ENCODE data around the gene SPEM3. TPM values are rescaled to one million over a fixed set of nuclear protein-coding genes. Genes with fewer than 3 reads are reported as not detected.
A peak's percentile ranks its signal among the peaks of the same experiment; 100 is the strongest.

The SPEM3 gene
- polyA plus RNA-seq, 3 donors = not detected

DNA sequence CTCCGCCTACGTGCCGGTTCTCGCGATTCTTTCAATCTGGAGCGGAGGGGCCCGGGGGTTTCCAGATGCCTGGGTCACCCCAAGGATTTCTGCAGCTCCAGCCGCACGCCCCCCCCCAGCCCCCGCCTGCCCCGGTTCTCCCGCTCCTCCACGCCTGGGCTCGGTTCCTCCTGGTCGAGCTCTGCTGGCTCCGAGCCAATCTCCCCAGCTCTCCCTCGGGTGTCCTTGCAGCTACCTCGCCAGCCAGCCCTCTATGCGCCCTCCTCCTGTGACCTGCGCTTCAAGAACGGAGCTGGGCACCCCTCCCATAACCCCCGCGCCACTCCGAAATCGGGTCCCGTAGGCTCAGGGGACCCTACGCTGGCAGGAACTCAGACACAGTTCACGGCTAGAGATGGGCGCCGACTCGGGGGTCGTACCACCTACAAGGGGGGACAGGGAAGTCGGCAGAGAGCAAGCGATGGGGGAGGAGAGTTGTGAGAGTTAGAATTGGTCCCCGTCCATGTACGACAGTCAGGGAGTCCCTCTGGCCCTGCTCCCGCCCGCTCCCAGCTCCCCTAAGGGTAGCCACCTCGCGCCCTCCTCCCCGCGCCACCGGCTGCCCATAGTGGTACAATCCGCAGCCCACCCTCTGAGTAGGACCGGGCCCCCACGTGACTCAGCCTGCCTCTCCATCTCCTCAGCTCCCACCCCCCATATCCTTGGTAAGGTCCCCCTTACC is 11.6 kb downstream of the SPEM3 start:
- H3K27me3 ChIP-seq (ENCODE audit: control insufficient read depth in 2 of 2, insufficient read depth in 2 of 2, low read length in 2 of 2) = peaks cover 29 to 67% of the 10 kb centered on the region in 2 donors
- peaks cover 0 to 17% (median 9%) of the 10 kb centered on the region in 7 donors for H3K9me3 Mint-ChIP-seq
- H3K4me1 Mint-ChIP-seq = peaks cover 52% of the 10 kb centered on the region
- peaks cover 8% of the 10 kb centered on the region for H3K79me2 ChIP-seq (ENCODE audit: insufficient read depth, low read length)
- peaks cover 58 to 79% (median 70%) of the 10 kb centered on the region in 3 donors for H3K27me3 Mint-ChIP-seq (ENCODE audit: low read depth in 3 of 3)
- H2AFZ ChIP-seq (ENCODE audit: insufficient read depth, low read depth, low read length, poor library complexity, severe bottlenecking) = no peak overlapping the region
- H3K27ac ChIP-seq (ENCODE audit: low read depth in 1 of 2, low read length in 2 of 2) = no peak overlapping the region
- H4K20me1 ChIP-seq (ENCODE audit: insufficient read depth, low read length) = peaks cover 29% of the 10 kb centered on the region
- peak overlapping the region in 1 of 3 experiments; percentile 52 for H3K4me3 ChIP-seq (replicated peaks in 1 of 3; ENCODE audit: low read depth in 2 of 3, low read length in 3 of 3)
- H3K27ac Mint-ChIP-seq = peak overlapping the region in 1 of 7 donors; percentile 40
- intact Hi-C loops (cut with micrococcal nuclease) = no loop called here
- peaks cover 10 to 17% of the 10 kb centered on the region in 2 donors for H3K36me3 Mint-ChIP-seq
- 1% methylated on average over 33 of the region's 46 CpGs for WGBS (ENCODE audit: insufficient coverage)
- peaks cover 53 to 63% of the 10 kb centered on the region in 2 donors for H3K4me1 ChIP-seq (ENCODE audit: control insufficient read depth in 1 of 2, insufficient read depth in 2 of 2, low read length in 2 of 2)
- peak overlapping the region; percentile 66 to 84 for H3K4me3 Mint-ChIP-seq
- peak overlapping the region; percentile 61 for H3K4me2 ChIP-seq (replicated peaks; ENCODE audit: extremely low read depth, low read length, poor library complexity, severe bottlenecking)
- H3K9me3 ChIP-seq (replicated peaks in 1 of 2; ENCODE audit: control insufficient read depth in 1 of 2, insufficient read depth in 1 of 2, low read length in 2 of 2) = peaks cover 0 to 18% of the 10 kb centered on the region in 2 donors
- peak; percentile 26 to 51 (median 31) for DNase-seq
- TF ChIP-seq, protein P1, sequence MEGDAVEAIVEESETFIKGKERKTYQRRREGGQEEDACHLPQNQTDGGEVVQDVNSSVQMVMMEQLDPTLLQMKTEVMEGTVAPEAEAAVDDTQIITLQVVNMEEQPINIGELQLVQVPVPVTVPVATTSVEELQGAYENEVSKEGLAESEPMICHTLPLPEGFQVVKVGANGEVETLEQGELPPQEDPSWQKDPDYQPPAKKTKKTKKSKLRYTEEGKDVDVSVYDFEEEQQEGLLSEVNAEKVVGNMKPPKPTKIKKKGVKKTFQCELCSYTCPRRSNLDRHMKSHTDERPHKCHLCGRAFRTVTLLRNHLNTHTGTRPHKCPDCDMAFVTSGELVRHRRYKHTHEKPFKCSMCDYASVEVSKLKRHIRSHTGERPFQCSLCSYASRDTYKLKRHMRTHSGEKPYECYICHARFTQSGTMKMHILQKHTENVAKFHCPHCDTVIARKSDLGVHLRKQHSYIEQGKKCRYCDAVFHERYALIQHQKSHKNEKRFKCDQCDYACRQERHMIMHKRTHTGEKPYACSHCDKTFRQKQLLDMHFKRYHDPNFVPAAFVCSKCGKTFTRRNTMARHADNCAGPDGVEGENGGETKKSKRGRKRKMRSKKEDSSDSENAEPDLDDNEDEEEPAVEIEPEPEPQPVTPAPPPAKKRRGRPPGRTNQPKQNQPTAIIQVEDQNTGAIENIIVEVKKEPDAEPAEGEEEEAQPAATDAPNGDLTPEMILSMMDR (IDR thresholded peaks at IDR 0.05) = no peak
- H3K9ac ChIP-seq (ENCODE audit: insufficient read depth, low read length, poor library complexity, severe bottlenecking) = no peak overlapping the region
- no peaks in the 10 kb centered on the region for H3K36me3 ChIP-seq (replicated peaks in 1 of 2; ENCODE audit: control insufficient read depth in 1 of 2, insufficient read depth in 2 of 2, low read length in 2 of 2)

DNA sequence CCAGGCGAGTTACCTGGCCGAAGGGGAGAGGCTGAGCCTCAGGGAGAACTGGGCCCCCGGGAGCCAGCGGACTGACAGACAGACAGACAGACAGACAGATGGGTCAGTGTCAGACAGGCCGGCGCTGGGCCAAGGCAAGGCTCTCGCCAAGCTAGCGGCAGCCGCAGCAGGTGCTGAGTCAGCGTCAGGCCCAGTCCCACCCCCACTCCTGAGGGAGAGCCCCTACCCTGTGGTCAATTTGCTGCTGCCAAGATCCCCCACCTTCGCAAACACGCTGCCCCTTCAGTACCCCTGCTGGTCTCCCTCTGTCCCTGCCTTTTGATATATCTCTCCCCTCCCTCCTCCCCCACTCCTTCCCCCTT is 12.2 kb downstream of the SPEM3 start:
- Mint-ChIP-seq H3K9me3 (peaks cover 0 to 18% (median 11%) of the 10 kb centered on the region in 7 donors), H3K4me1 (peaks cover 54% of the 10 kb centered on the region), H3K27me3 (ENCODE audit: low read depth in 3 of 3) (peaks cover 64 to 85% (median 76%) of the 10 kb centered on the region in 3 donors), H3K27ac (no peak overlapping the region), H3K4me3 (peak overlapping the region; percentile 66 to 84), H3K36me3 (peaks cover 15 to 19% of the 10 kb centered on the region in 2 donors)
- Histone ChIP-seq H3K36me3 (replicated peaks in 1 of 2; ENCODE audit: control insufficient read depth in 1 of 2, insufficient read depth in 2 of 2, low read length in 2 of 2) (no peaks in the 10 kb centered on the region), H4K20me1 (ENCODE audit: insufficient read depth, low read length) (peaks cover 29% of the 10 kb centered on the region), H2AFZ (ENCODE audit: insufficient read depth, low read depth, low read length, poor library complexity, severe bottlenecking) (no peak overlapping the region), H3K27me3 (ENCODE audit: control insufficient read depth in 2 of 2, insufficient read depth in 2 of 2, low read length in 2 of 2) (peaks cover 32 to 72% of the 10 kb centered on the region in 2 donors), H3K4me3 (replicated peaks in 1 of 3; ENCODE audit: low read depth in 2 of 3, low read length in 3 of 3) (peak overlapping the region in 1 of 3 experiments; percentile 52), H3K27ac (ENCODE audit: low read depth in 1 of 2, low read length in 2 of 2) (no peak overlapping the region), H3K9ac (ENCODE audit: insufficient read depth, low read length, poor library complexity, severe bottlenecking) (no peak overlapping the region), H3K9me3 (replicated peaks in 1 of 2; ENCODE audit: control insufficient read depth in 1 of 2, insufficient read depth in 1 of 2, low read length in 2 of 2) (peaks cover 0 to 18% of the 10 kb centered on the region in 2 donors), H3K4me2 (replicated peaks; ENCODE audit: extremely low read depth, low read length, poor library complexity, severe bottlenecking) (peak overlapping the region; percentile 61), H3K4me1 (ENCODE audit: control insufficient read depth in 1 of 2, insufficient read depth in 2 of 2, low read length in 2 of 2) (peaks cover 56 to 63% of the 10 kb centered on the region in 2 donors), H3K79me2 (ENCODE audit: insufficient read depth, low read length) (peaks cover 8% of the 10 kb centered on the region)
- DNase-seq = peak; percentile 30 to 70 (median 46)
- intact Hi-C loops (cut with micrococcal nuclease) = no loop called here
- TF ChIP-seq, protein P1 (IDR thresholded peaks at IDR 0.05) = no peak
- 0% methylated on average over 10 of the region's 12 CpGs for WGBS (ENCODE audit: insufficient coverage)
